K562 (cell line): ENCODE data around the gene CRYAB. TPM values are rescaled to one million over a fixed set of nuclear protein-coding genes. Genes with fewer than 3 reads are reported as not detected.
A peak's percentile ranks its signal among the peaks of the same experiment; 100 is the strongest.

Experiments used
- ATAC-seq: fragments of 200-7000 bp; cut with Tn5 transposase; 3 replicates; pipeline ENCODE4 v1.9.1; 2020; ENCODE audit warnings: moderate library complexity
- BruUV-seq: library from RNA; stranded (reverse); fragments of 400-500 nt; replicated peaks from 2 replicates; lab custom pipeline; 2021; lab: Mats Ljungman, UMichigan
- CTCF ChIA-PET: fragments of 300-600 bp; formaldehyde crosslinking; extraction: SDS; loops from one replicate; lab custom pipeline; 2021; ENCODE audit warnings: low intra/inter-chr PET ratio; lab: Yijun Ruan, JAX
- POLR2A ChIA-PET: fragments of 300-600, 350-650 bp; sonication (Branson Sonifier 250); formaldehyde crosslinking; extraction: SDS; loops from one replicate; lab custom pipeline; 2021; ENCODE audit warnings: antibody characterized with exemption, inconsistent platforms; lab: Yijun Ruan, JAX
- DNase-seq, 4 experiments: peaks; one replicate each; pipeline versions ENCODE4 v3.0.0 to v3.0.0-alpha.2; 2011 to 2018; ENCODE audit warnings: low spot score in 3 of 4, mixed read lengths in 3 of 4; ENCODE audit errors: extremely low read depth in 1 of 4
- FAIRE-seq: peaks from 2 replicates; lab custom pipeline; 2011; peaks lifted over from hg19 to GRCh38; lab: Jason Lieb, UNC
- H2AFZ ChIP-seq: 2 replicates; pipeline ENCODE4 v1.6.0; 2011; ENCODE audit warnings: low read depth, low read length, control low read depth, inconsistent platforms
- H3K27ac ChIP-seq: fragments of 200-600 bp; 3 replicates; pipeline ENCODE4 v1.8.0; 2011; ENCODE audit warnings: low read depth, mild to moderate bottlenecking, control low read depth, inconsistent platforms, low read length, moderate library complexity, mixed read lengths; ENCODE audit errors: extremely low read depth
- H3K27me3 ChIP-seq, 2 experiments: fragments of 300-600 bp in 1 of 2; 2 replicates in 1 of 2; 3 replicates in 1 of 2; pipeline versions ENCODE4 v1.6.0 to v1.8.0; 2011; ENCODE audit warnings: inconsistent platforms in 2 of 2, low read length in 2 of 2, mild to moderate bottlenecking in 1 of 2, mixed read lengths in 1 of 2, moderate library complexity in 1 of 2; ENCODE audit not compliant: control insufficient read depth in 2 of 2, insufficient read depth in 2 of 2
- H3K36me3 ChIP-seq: fragments of 300-600 bp; 3 replicates; pipeline ENCODE4 v1.8.0; 2011; ENCODE audit warnings: mild to moderate bottlenecking, low read length, inconsistent platforms; ENCODE audit not compliant: control insufficient read depth, insufficient read depth
- H3K4me1 ChIP-seq, 2 experiments: fragments of 200-600 bp in 1 of 2; replicated peaks in 1 of 2; 2 replicates in 1 of 2; 3 replicates in 1 of 2; pipeline versions ENCODE4 v1.5.1 to v1.8.0; 2011; ENCODE audit warnings: inconsistent platforms in 2 of 2, low read length in 2 of 2, mild to moderate bottlenecking in 1 of 2, mixed read lengths in 1 of 2, moderate library complexity in 1 of 2; ENCODE audit not compliant: control insufficient read depth in 2 of 2, insufficient read depth in 2 of 2
- H3K4me2 ChIP-seq: 2 replicates; pipeline ENCODE4 v1.6.1; 2011; ENCODE audit warnings: low read length, control low read depth, inconsistent platforms, mixed read lengths; ENCODE audit not compliant: insufficient read depth
- H3K4me3 ChIP-seq: fragments of 200-600 bp; sonication (generic), shearing (Covaris generic); 2 replicates; pipeline ENCODE4 v1.5.1; 2016; ENCODE audit warnings: control low read depth, inconsistent platforms
- H3K79me2 ChIP-seq: fragments of 200-600 bp; 3 replicates; pipeline ENCODE4 v1.8.0; 2011; ENCODE audit warnings: low read length, inconsistent platforms; ENCODE audit not compliant: control insufficient read depth, insufficient read depth
- H3K9ac ChIP-seq, 2 experiments: 2 replicates each; pipeline versions ENCODE4 v1.6.0 to v1.6.1; 2011; ENCODE audit warnings: low read depth in 2 of 2, low read length in 2 of 2, control low read depth in 1 of 2, inconsistent platforms in 1 of 2, mild to moderate bottlenecking in 1 of 2, mixed read lengths in 1 of 2; ENCODE audit not compliant: insufficient read depth in 1 of 2
- H3K9me1 ChIP-seq: one replicate; pipeline ENCODE4 v1.6.0; 2011; ENCODE audit warnings: inconsistent platforms, mild to moderate bottlenecking, low read length, moderate library complexity; ENCODE audit not compliant: control insufficient read depth, insufficient read depth
- H3K9me3 ChIP-seq: replicated peaks from 2 replicates; pipeline ENCODE4 v1.5.1; 2011; ENCODE audit warnings: low read depth, low read length, inconsistent platforms; ENCODE audit not compliant: control insufficient read depth, insufficient read depth
- H4K20me1 ChIP-seq: replicated peaks from 2 replicates; pipeline ENCODE4 v1.6.1; 2011; ENCODE audit warnings: low read length, inconsistent platforms, mixed read lengths; ENCODE audit not compliant: control insufficient read depth, insufficient read depth
- ARNT ChIP-seq, 2 experiments: fragments of 450-650 bp; IDR thresholded peaks; 2 replicates each; pipeline ENCODE4 v1.6.1; 2016; ENCODE audit warnings: mild to moderate bottlenecking in 1 of 2
- DPF2 ChIP-seq: fragments of 450-650 bp; IDR thresholded peaks from 2 replicates; pipeline ENCODE4 v1.6.1; 2016
- ELF1 ChIP-seq: fragments of 200-800 bp; sonication (Bioruptor generic); IDR thresholded peaks from 2 replicates; pipeline ENCODE4 v1.6.1; 2016; ENCODE audit warnings: missing genetic modification characterization, missing compliant biosample characterization
- ELF4 ChIP-seq: fragments of 450-650 bp; formaldehyde crosslinking; IDR thresholded peaks from 2 replicates; pipeline ENCODE4 v1.4.0; 2022; ENCODE audit warnings: missing genetic modification characterization
- NUFIP1 ChIP-seq: fragments of 450-650 bp; IDR thresholded peaks from 2 replicates; pipeline ENCODE4 v1.6.1; 2018; ENCODE audit not compliant: partially characterized antibody
- RBM25 ChIP-seq: fragments of 200-400 bp; formaldehyde crosslinking; IDR thresholded peaks from 2 replicates; pipeline ENCODE4 v1.6.1; 2018; ENCODE audit warnings: low read length, low read depth, moderate library complexity; ENCODE audit not compliant: severe bottlenecking
- SPI1 ChIP-seq: IDR thresholded peaks from 2 replicates; pipeline ENCODE4 v1.6.1; 2011; ENCODE audit warnings: low read depth, low read length, control low read depth, borderline replicate concordance
- ZNF121 ChIP-seq: sonication (generic); formaldehyde crosslinking; conservative IDR thresholded peaks from 2 replicates; pipeline ENCODE4 v1.8.0; 2022; ENCODE audit warnings: missing genetic modification reagents
- ZNF668 ChIP-seq: fragments of 250-450 bp; sonication (Bioruptor Pico); IDR thresholded peaks from 2 replicates; pipeline ENCODE4 v1.8.0; 2022; ENCODE audit warnings: mild to moderate bottlenecking, inconsistent platforms
- in situ Hi-C: fragments of 300-500 bp; cut with MboI; formaldehyde crosslinking; loops from 4 replicates; pipeline ENCODE4 v1.15.0; 2018; ENCODE audit warnings: inconsistent platforms, mixed read lengths
- intact Hi-C: fragments of 100-400 bp; cut with micrococcal nuclease; formaldehyde crosslinking; loops from 2 replicates; pipeline ENCODE4 v1.14.2; 2022
- polyA plus RNA-seq, 8 experiments: library from polyadenylated mRNA; depleted of rRNA in 4 of 8; stranded (reverse) in 5 of 8; unstranded in 3 of 8; fragments of >200 nt; fragmentation: Nextera tagmentation in 2 of 8; fragmentation: Illumina TruSeq in 1 of 8; extraction: Ambion mirVana in 2 of 8; extraction: Trizol in 1 of 8; gene quantifications; 2 replicates each; pipeline versions ENCODE4 v1.2.1 to v1.2.3, GENCODE V29; 2011 to 2014; ENCODE audit warnings: inconsistent platforms in 1 of 8, missing spikeins in 1 of 8
- total RNA-seq, 7 experiments: library from RNA; depleted of rRNA in 6 of 7; stranded (reverse); fragments of >200 nt in 6 of 7; fragmentation: Illumina TruSeq in 2 of 7; extraction: Trizol in 2 of 7; gene quantifications; 2 replicates each; pipeline versions ENCODE4 v1.2.1 to v1.2.3, GENCODE V29; 2011 to 2021; ENCODE audit warnings: low replicate concordance in 1 of 7
- TF ChIP-seq, protein P1 (sequence below): fragments of 450-650 bp; IDR thresholded peaks from 2 replicates; pipeline ENCODE4 v1.6.1; 2016
- TF ChIP-seq, protein P2 (sequence below): sonication (generic); formaldehyde crosslinking; IDR thresholded peaks from 2 replicates; pipeline ENCODE4 v1.8.1; 2023; ENCODE audit warnings: missing genetic modification reagents, mild to moderate bottlenecking, borderline replicate concordance
- TF ChIP-seq, protein P3 (sequence below), 2 experiments: IDR thresholded peaks in 1 of 2; conservative IDR thresholded peaks in 1 of 2; 2 replicates each; pipeline ENCODE4 v1.6.1; 2016; ENCODE audit warnings: low read depth in 2 of 2, mild to moderate bottlenecking in 1 of 2, missing compliant biosample characterization in 1 of 2, missing genetic modification characterization in 1 of 2, moderate library complexity in 1 of 2

Gene CRYAB
- total and polyA plus RNA-seq, 9 of the 15 experiments (the other 6 are each of a cell fraction or from before 2014, with no cell fraction given): 0.83 to 7.5 (median 3.6) TPM

DNA sequence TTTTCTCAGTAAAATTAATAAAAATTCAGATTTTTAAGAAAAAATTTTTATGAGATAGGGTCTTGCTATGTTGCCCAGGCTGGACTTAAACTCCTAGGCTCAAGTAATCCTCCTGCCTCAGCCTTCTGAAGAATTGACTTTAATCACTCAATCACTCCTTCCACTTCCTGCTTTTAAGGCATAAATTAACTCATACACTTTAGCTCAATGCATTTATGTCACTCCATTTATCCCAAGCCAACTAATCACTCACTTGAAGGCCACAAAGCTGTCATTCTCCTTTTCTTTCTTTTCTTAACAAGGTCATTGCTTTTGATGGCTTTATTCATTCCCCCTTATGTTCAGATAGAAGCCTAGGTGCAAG is 41.1 kb downstream of the CRYAB start:
- Histone ChIP-seq H3K79me2 (peaks cover 10% of the 10 kb centered on the region; the same call in 2 of the 3 replicates), H3K9me3 (no peaks in the 10 kb centered on the region), H3K4me1 (peaks cover 3 to 4% of the 10 kb centered on the region in 2 experiments; a peak in 2 of 5 replicates), H3K9ac (peak overlapping the region; percentile 75 to 94; a peak in 3 of 4 replicates), H3K4me3 (peak overlapping the region; percentile 83), H4K20me1 (no peaks in the 10 kb centered on the region), H3K27ac (peak overlapping the region; percentile 71), H3K9me1 (no peaks in the 10 kb centered on the region), H3K27me3 (no peaks in the 10 kb centered on the region), H3K36me3 (peaks cover 32% of the 10 kb centered on the region), H3K4me2 (peak overlapping the region; percentile 91), H2AFZ (peak overlapping the region; percentile 93)
- CTCF ChIA-PET: no interaction called here
- intact Hi-C loops: no loop called here
- in situ Hi-C loops: no loop called here
- no peak for DNase-seq
- POLR2A ChIA-PET: interaction anchor here (0.6 to 2.7 kb wide), 10 partner anchors 9 to 277 kb away, joined by 3 to 18 read pairs (median 4); no protein-coding TSS in a partner anchor
- peak; percentile 4; the same call in 2 of the 3 replicates for ATAC-seq
- no peak for FAIRE-seq
- TSS peak; percentile 35 for BruUV-seq
- TF ChIP-seq, protein P1, sequence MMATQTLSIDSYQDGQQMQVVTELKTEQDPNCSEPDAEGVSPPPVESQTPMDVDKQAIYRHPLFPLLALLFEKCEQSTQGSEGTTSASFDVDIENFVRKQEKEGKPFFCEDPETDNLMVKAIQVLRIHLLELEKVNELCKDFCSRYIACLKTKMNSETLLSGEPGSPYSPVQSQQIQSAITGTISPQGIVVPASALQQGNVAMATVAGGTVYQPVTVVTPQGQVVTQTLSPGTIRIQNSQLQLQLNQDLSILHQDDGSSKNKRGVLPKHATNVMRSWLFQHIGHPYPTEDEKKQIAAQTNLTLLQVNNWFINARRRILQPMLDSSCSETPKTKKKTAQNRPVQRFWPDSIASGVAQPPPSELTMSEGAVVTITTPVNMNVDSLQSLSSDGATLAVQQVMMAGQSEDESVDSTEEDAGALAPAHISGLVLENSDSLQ: peak; percentile 64
- TF ChIP-seq, protein P2, sequence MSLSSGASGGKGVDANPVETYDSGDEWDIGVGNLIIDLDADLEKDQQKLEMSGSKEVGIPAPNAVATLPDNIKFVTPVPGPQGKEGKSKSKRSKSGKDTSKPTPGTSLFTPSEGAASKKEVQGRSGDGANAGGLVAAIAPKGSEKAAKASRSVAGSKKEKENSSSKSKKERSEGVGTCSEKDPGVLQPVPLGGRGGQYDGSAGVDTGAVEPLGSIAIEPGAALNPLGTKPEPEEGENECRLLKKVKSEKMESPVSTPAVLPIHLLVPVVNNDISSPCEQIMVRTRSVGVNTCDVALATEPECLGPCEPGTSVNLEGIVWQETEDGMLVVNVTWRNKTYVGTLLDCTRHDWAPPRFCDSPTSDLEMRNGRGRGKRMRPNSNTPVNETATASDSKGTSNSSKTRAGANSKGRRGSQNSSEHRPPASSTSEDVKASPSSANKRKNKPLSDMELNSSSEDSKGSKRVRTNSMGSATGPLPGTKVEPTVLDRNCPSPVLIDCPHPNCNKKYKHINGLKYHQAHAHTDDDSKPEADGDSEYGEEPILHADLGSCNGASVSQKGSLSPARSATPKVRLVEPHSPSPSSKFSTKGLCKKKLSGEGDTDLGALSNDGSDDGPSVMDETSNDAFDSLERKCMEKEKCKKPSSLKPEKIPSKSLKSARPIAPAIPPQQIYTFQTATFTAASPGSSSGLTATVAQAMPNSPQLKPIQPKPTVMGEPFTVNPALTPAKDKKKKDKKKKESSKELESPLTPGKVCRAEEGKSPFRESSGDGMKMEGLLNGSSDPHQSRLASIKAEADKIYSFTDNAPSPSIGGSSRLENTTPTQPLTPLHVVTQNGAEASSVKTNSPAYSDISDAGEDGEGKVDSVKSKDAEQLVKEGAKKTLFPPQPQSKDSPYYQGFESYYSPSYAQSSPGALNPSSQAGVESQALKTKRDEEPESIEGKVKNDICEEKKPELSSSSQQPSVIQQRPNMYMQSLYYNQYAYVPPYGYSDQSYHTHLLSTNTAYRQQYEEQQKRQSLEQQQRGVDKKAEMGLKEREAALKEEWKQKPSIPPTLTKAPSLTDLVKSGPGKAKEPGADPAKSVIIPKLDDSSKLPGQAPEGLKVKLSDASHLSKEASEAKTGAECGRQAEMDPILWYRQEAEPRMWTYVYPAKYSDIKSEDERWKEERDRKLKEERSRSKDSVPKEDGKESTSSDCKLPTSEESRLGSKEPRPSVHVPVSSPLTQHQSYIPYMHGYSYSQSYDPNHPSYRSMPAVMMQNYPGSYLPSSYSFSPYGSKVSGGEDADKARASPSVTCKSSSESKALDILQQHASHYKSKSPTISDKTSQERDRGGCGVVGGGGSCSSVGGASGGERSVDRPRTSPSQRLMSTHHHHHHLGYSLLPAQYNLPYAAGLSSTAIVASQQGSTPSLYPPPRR: 0 out of 2 replicates have a peak, but pooled peaks have one; percentile 32
- TF ChIP-seq ZNF121 (CRISPR knock-in tag) (peak; percentile 97), ARNT (IDR thresholded peaks at IDR 0.05) (0 out of 4 replicates have a peak, but pooled peaks of 1 of the 2 experiments have one; percentile 58), ELF4 (CRISPR knock-in tag) (0 out of 2 replicates have a peak, but pooled peaks have one; percentile 37), NUFIP1 (no peak), RBM25 (peak; percentile 92), SPI1 (peak; percentile 56; the same call in 1 of the 2 replicates), ELF1 (peak; percentile 68; the same call in 1 of the 2 replicates), ZNF668 (no peak), DPF2 (0 out of 2 replicates have a peak, but pooled peaks have one; percentile 19)
- TF ChIP-seq, protein P3, sequence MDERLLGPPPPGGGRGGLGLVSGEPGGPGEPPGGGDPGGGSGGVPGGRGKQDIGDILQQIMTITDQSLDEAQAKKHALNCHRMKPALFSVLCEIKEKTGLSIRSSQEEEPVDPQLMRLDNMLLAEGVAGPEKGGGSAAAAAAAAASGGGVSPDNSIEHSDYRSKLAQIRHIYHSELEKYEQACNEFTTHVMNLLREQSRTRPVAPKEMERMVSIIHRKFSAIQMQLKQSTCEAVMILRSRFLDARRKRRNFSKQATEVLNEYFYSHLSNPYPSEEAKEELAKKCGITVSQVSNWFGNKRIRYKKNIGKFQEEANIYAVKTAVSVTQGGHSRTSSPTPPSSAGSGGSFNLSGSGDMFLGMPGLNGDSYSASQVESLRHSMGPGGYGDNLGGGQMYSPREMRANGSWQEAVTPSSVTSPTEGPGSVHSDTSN (CRISPR knock-in tag; IDR thresholded peaks at IDR 0.05; ENCODE audit: low read depth): no peak
- TF ChIP-seq, protein P3 (tag; conservative IDR thresholded peaks at IDR 0.05; ENCODE audit: low read depth): peak; percentile 67
